SK-N-SH treated with all-trans-retinoic acid at 6 μM for 48 hours (cell line): ENCODE data around the gene KCNMB2.

Source experiments
- CSDC2 ChIP-seq: fragments of 250-450 bp; sonication (Bioruptor Pico); IDR thresholded peaks from 2 replicates; pipeline ENCODE4 v1.5.0; 2020; ENCODE audit warnings: mild to moderate bottlenecking, moderate library complexity
- ESRRG ChIP-seq: fragments of 250-450 bp; sonication (Bioruptor Pico); IDR thresholded peaks from 2 replicates; pipeline ENCODE4 v1.6.1; 2021; ENCODE audit warnings: mild to moderate bottlenecking
- GLIS3 ChIP-seq: fragments of 250-450 bp; sonication (Bioruptor Pico); IDR thresholded peaks from 2 replicates; pipeline ENCODE4 v1.5.0; 2020; ENCODE audit warnings: mild to moderate bottlenecking, moderate library complexity
- PPARA ChIP-seq: fragments of 250-450 bp; sonication (Bioruptor Pico); IDR thresholded peaks from 2 replicates; pipeline ENCODE4 v1.5.0; 2020; ENCODE audit warnings: mild to moderate bottlenecking, borderline replicate concordance
- RARB ChIP-seq: fragments of 250-450 bp; sonication (Bioruptor Pico); IDR thresholded peaks from 2 replicates; pipeline ENCODE4 v1.8.0; 2021; ENCODE audit warnings: mild to moderate bottlenecking, moderate library complexity
- SNAI2 ChIP-seq: fragments of 250-450 bp; sonication (Bioruptor Pico); IDR thresholded peaks from 2 replicates; pipeline ENCODE4 v1.5.0; 2020; ENCODE audit warnings: mild to moderate bottlenecking, moderate library complexity
- TCF4 ChIP-seq: fragments of 250-450 bp; sonication (Bioruptor Pico); IDR thresholded peaks from 2 replicates; pipeline ENCODE4 v1.8.0; 2021; ENCODE audit warnings: mild to moderate bottlenecking, moderate library complexity, borderline replicate concordance
- ZC3H10 ChIP-seq: fragments of 250-450 bp; sonication (Bioruptor Pico); IDR thresholded peaks from 2 replicates; pipeline ENCODE4 v1.5.1; 2021; ENCODE audit warnings: mild to moderate bottlenecking, moderate library complexity
- ZFP30 ChIP-seq: fragments of 450-650 bp; formaldehyde crosslinking; IDR thresholded peaks from 2 replicates; pipeline ENCODE4 v1.5.0; 2022; ENCODE audit warnings: mild to moderate bottlenecking, moderate library complexity
- ZNF565 ChIP-seq: fragments of 450-650 bp; formaldehyde crosslinking; conservative IDR thresholded peaks from 2 replicates; pipeline ENCODE4 v1.5.0; 2020; ENCODE audit warnings: low read depth, mild to moderate bottlenecking, moderate library complexity
- ZNF70 ChIP-seq: fragments of 450-650 bp; formaldehyde crosslinking; IDR thresholded peaks from 2 replicates; pipeline ENCODE4 v1.5.0; 2020; ENCODE audit warnings: mild to moderate bottlenecking, moderate library complexity
- TF ChIP-seq, protein P1 (sequence below): fragments of 250-450 bp; sonication (Bioruptor Pico); IDR thresholded peaks from 2 replicates; pipeline ENCODE4 v1.8.0; 2020; ENCODE audit warnings: mild to moderate bottlenecking, moderate library complexity, borderline replicate concordance
- TF ChIP-seq, protein P2 (sequence below): fragments of 250-450 bp; sonication (Bioruptor Pico); IDR thresholded peaks from 2 replicates; pipeline ENCODE4 v1.5.1; 2020; ENCODE audit warnings: low read depth, mild to moderate bottlenecking, moderate library complexity

DNA sequence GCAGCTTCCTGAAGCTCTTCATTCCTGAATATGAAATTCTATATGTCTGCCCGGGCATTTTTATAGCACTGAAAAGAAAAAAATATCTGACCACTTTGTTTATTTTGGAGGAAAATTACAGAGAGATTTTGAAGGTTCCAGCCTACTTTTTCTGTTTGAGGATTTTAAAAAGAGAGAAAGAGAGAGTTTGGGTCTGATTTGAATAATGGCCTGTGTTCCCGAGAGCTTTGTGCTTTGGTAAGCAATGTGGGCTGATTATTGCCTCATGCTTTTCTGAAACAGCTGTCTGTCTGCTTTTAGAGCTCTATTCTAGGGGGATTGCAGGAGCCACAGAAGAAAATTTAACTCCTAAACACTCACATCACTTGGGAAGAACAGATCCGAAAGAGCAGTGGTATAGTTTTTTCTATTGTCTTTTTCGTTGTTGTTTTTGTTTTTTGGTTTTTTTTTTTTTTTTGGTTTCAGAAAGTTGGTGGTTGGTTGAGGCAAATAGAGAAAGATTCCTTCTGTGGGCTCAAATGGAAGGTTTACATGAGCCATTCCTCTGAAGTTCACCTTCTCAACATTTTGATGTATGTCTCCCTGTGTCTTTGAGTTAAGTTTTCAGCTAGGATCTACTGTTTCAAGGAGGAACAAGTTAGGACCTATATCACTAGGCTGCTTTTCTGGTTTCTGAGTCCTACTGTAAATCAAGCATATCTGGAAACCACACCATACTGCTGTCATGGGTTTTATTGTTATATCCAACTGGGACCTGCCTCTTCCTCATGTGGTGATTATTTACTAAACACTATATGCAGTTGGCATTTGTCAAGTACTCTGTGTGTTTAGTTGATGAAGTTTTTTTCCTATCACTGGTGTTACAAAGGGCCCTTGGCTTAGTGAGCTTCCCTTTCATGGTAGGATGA is 178.9 kb downstream of the KCNMB2 start:
- TF ChIP-seq SNAI2 (CRISPR knock-in tag) (no peak), ZFP30 (CRISPR knock-in tag) (no peak), GLIS3 (CRISPR knock-in tag) (no peak), ZC3H10 (CRISPR knock-in tag) (no peak), ZNF565 (no peak), PPARA (CRISPR knock-in tag) (no peak), RARB (CRISPR knock-in tag) (no peak), ESRRG (CRISPR knock-in tag) (no peak), TCF4 (CRISPR knock-in tag) (no peak), ZNF70 (no peak), CSDC2 (CRISPR knock-in tag) (no peak)
- TF ChIP-seq, protein P1, sequence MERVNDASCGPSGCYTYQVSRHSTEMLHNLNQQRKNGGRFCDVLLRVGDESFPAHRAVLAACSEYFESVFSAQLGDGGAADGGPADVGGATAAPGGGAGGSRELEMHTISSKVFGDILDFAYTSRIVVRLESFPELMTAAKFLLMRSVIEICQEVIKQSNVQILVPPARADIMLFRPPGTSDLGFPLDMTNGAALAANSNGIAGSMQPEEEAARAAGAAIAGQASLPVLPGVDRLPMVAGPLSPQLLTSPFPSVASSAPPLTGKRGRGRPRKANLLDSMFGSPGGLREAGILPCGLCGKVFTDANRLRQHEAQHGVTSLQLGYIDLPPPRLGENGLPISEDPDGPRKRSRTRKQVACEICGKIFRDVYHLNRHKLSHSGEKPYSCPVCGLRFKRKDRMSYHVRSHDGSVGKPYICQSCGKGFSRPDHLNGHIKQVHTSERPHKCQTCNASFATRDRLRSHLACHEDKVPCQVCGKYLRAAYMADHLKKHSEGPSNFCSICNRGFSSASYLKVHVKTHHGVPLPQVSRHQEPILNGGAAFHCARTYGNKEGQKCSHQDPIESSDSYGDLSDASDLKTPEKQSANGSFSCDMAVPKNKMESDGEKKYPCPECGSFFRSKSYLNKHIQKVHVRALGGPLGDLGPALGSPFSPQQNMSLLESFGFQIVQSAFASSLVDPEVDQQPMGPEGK (CRISPR knock-in tag): no peak
- TF ChIP-seq, protein P2, sequence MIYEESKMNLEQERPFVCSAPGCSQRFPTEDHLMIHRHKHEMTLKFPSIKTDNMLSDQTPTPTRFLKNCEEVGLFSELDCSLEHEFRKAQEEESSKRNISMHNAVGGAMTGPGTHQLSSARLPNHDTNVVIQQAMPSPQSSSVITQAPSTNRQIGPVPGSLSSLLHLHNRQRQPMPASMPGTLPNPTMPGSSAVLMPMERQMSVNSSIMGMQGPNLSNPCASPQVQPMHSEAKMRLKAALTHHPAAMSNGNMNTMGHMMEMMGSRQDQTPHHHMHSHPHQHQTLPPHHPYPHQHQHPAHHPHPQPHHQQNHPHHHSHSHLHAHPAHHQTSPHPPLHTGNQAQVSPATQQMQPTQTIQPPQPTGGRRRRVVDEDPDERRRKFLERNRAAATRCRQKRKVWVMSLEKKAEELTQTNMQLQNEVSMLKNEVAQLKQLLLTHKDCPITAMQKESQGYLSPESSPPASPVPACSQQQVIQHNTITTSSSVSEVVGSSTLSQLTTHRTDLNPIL: no peak
